H9 (cell line): ENCODE data around the gene CEP164. TPM values are rescaled to one million over a fixed set of nuclear protein-coding genes. Genes with fewer than 3 reads are reported as not detected.

Experiments
- DNase-seq: peaks from one replicate; pipeline ENCODE4 v3.0.0-alpha.2; 2017
- H2AFZ ChIP-seq: one replicate; pipeline ENCODE4 v1.6.1; 2013; ENCODE audit warnings: mild to moderate bottlenecking, low read length, control low read depth, moderate library complexity
- H2AK5ac ChIP-seq: 2 replicates; pipeline ENCODE4 v1.6.1; 2013; ENCODE audit warnings: low read length, control low read depth, mixed read lengths; ENCODE audit not compliant: insufficient read length
- H2BK120ac ChIP-seq: one replicate; pipeline ENCODE4 v1.6.1; 2013; ENCODE audit warnings: low read depth, mild to moderate bottlenecking, low read length, control low read depth, inconsistent platforms; ENCODE audit not compliant: poor library complexity, severe bottlenecking
- H2BK12ac ChIP-seq: 2 replicates; pipeline ENCODE4 v1.6.1; 2013; ENCODE audit warnings: low read length, control low read depth, mixed read lengths, low read depth; ENCODE audit not compliant: insufficient read length
- H2BK15ac ChIP-seq: 2 replicates; pipeline ENCODE4 v1.6.1; 2013; ENCODE audit warnings: low read depth, low read length, control low read depth
- H2BK20ac ChIP-seq: one replicate; pipeline ENCODE4 v1.6.1; 2013; ENCODE audit warnings: low read depth, mild to moderate bottlenecking, low read length, control low read depth, inconsistent platforms; ENCODE audit not compliant: poor library complexity, severe bottlenecking
- H2BK5ac ChIP-seq: 2 replicates; pipeline ENCODE4 v1.6.1; 2013; ENCODE audit warnings: low read length, control low read depth, mixed read lengths; ENCODE audit not compliant: insufficient read length
- H3K14ac ChIP-seq: 2 replicates; pipeline ENCODE4 v1.6.1; 2013; ENCODE audit warnings: low read length, control low read depth; ENCODE audit not compliant: insufficient read depth
- H3K18ac ChIP-seq: 2 replicates; pipeline ENCODE4 v1.6.1; 2013; ENCODE audit warnings: low read depth, mild to moderate bottlenecking, mixed read lengths, low read length, control low read depth; ENCODE audit not compliant: insufficient read length
- H3K23ac ChIP-seq: 2 replicates; pipeline ENCODE4 v1.6.1; 2013; ENCODE audit warnings: low read length, control low read depth, mixed read lengths, low read depth; ENCODE audit not compliant: insufficient read length
- H3K23me2 ChIP-seq: 2 replicates; pipeline ENCODE4 v1.6.1; 2013; ENCODE audit warnings: low read depth, mild to moderate bottlenecking, mixed read lengths, low read length, control low read depth; ENCODE audit not compliant: insufficient read length, poor library complexity, severe bottlenecking
- H3K27ac ChIP-seq: 2 replicates; pipeline ENCODE4 v1.5.1; 2013; ENCODE audit warnings: low read length, control low read depth, mixed read lengths, low read depth; ENCODE audit not compliant: insufficient read length
- H3K27me3 ChIP-seq: 2 replicates; pipeline ENCODE4 v1.6.1; 2013; ENCODE audit warnings: low read length, control low read depth, inconsistent platforms; ENCODE audit not compliant: insufficient read depth
- H3K4ac ChIP-seq: 2 replicates; pipeline ENCODE4 v1.6.1; 2013; ENCODE audit warnings: low read depth, mild to moderate bottlenecking, control low read depth, inconsistent platforms, low read length, moderate library complexity
- H3K4me1 ChIP-seq: 2 replicates; pipeline ENCODE4 v1.6.1; 2013; ENCODE audit warnings: low read length, control low read depth, inconsistent platforms; ENCODE audit not compliant: insufficient read depth
- H3K4me2 ChIP-seq: 2 replicates; pipeline ENCODE4 v1.6.1; 2013; ENCODE audit warnings: low read length, control low read depth, mixed read lengths; ENCODE audit not compliant: insufficient read length, insufficient read depth
- H3K56ac ChIP-seq: 2 replicates; pipeline ENCODE4 v1.6.1; 2013; ENCODE audit warnings: low read depth, mild to moderate bottlenecking, mixed read lengths, low read length, control low read depth; ENCODE audit not compliant: insufficient read length
- H3K79me1 ChIP-seq: 2 replicates; pipeline ENCODE4 v1.6.1; 2013; ENCODE audit warnings: low read depth, mild to moderate bottlenecking, moderate library complexity, low read length, control low read depth, inconsistent platforms; ENCODE audit not compliant: insufficient read depth, poor library complexity, severe bottlenecking
- H3K79me2 ChIP-seq: 2 replicates; pipeline ENCODE4 v1.6.1; 2013; ENCODE audit warnings: low read length, control low read depth, inconsistent platforms; ENCODE audit not compliant: insufficient read depth
- H3K9ac ChIP-seq: 2 replicates; pipeline ENCODE4 v1.6.1; 2013; ENCODE audit warnings: low read length, control low read depth, mixed read lengths; ENCODE audit not compliant: insufficient read length; ENCODE audit errors: extremely low read depth
- H3K9me3 ChIP-seq: one replicate; pipeline ENCODE4 v1.6.1; 2013; ENCODE audit warnings: low read depth, low read length, inconsistent platforms; ENCODE audit not compliant: control insufficient read depth
- H3T11ph ChIP-seq: one replicate; pipeline ENCODE4 v1.6.1; 2013; ENCODE audit warnings: mild to moderate bottlenecking, low read length, control low read depth, inconsistent platforms
- H4K20me1 ChIP-seq: one replicate; pipeline ENCODE4 v1.6.1; 2013; ENCODE audit not compliant: control insufficient read depth, insufficient read length, insufficient read depth
- H4K5ac ChIP-seq: 2 replicates; pipeline ENCODE4 v1.6.1; 2013; ENCODE audit warnings: low read depth, mild to moderate bottlenecking, mixed read lengths, low read length, control low read depth; ENCODE audit not compliant: insufficient read length
- H4K8ac ChIP-seq: replicated peaks from 2 replicates; pipeline ENCODE4 v1.6.1; 2013; ENCODE audit warnings: low read length, control low read depth, mixed read lengths, low read depth; ENCODE audit not compliant: insufficient read length
- H4K91ac ChIP-seq: 2 replicates; pipeline ENCODE4 v1.6.1; 2013; ENCODE audit warnings: low read depth, mild to moderate bottlenecking, moderate library complexity, mixed read lengths, low read length, control low read depth; ENCODE audit not compliant: insufficient read length
- H3K27ac Mint-ChIP-seq, 3 experiments: 2 replicates in 2 of 3; 3 replicates in 1 of 3; pipeline ENCODE4 v1.8.0; 2020 to 2021; ENCODE audit warnings: mixed read lengths in 3 of 3, mild to moderate bottlenecking in 1 of 3, moderate library complexity in 1 of 3
- H3K27me3 Mint-ChIP-seq: 2 replicates; pipeline ENCODE4 v1.8.0; 2021; ENCODE audit warnings: low read depth, mild to moderate bottlenecking, moderate library complexity, mixed read lengths
- H3K36me3 Mint-ChIP-seq, 3 experiments: 2 replicates in 2 of 3; 3 replicates in 1 of 3; pipeline ENCODE4 v1.8.0; 2020 to 2021; ENCODE audit warnings: low read depth in 3 of 3, mixed read lengths in 3 of 3; ENCODE audit not compliant: insufficient read depth in 1 of 3
- H3K4me1 Mint-ChIP-seq, 2 experiments: 2 replicates each; pipeline ENCODE4 v1.8.0; 2020; ENCODE audit warnings: mixed read lengths in 2 of 2
- H3K4me3 Mint-ChIP-seq, 2 experiments: 2 replicates in 1 of 2; 3 replicates in 1 of 2; pipeline ENCODE4 v1.8.0; 2020 to 2021; ENCODE audit warnings: mild to moderate bottlenecking in 2 of 2, mixed read lengths in 2 of 2, moderate library complexity in 1 of 2
- H3K9me3 Mint-ChIP-seq, 2 experiments: 2 replicates in 1 of 2; 3 replicates in 1 of 2; pipeline ENCODE4 v1.8.0; 2020; ENCODE audit warnings: mild to moderate bottlenecking in 2 of 2, mixed read lengths in 2 of 2, moderate library complexity in 1 of 2
- CTCF ChIP-seq: fragments of 200-600 bp; sonication (generic); conservative IDR thresholded peaks from 3 replicates; pipeline ENCODE4 v1.8.0; 2021; ENCODE audit warnings: antibody characterized with exemption, mild to moderate bottlenecking
- WGBS: extraction: QIAGEN DNeasy Blood & Tissue Kit; methylation state at CpG from one replicate; pipeline ENCODE4 v1.1.7; 2013; ENCODE audit warnings: missing lambda C conversion rate, low lambda C conversion rate, mixed read lengths; ENCODE audit not compliant: insufficient read length; ENCODE audit errors: extremely low coverage; 5-methylcytosine and 5-hydroxymethylcytosine counted together
- total RNA-seq: library from RNA; stranded (reverse); gene quantifications from 2 replicates; pipeline ENCODE4 v1.2.1, GENCODE V29; 2021

Gene CEP164
- total RNA-seq, 1 experiment from 2014 or later: 24.9 TPM

GRCh38 chr11:117453886-117454563, 126.4 kb downstream of the CEP164 start:
- Histone ChIP-seq H3K27me3 (no peaks in the 10 kb centered on the region), H4K91ac (no peak overlapping the region), H2BK20ac (no peak overlapping the region), H3K23ac (no peak overlapping the region), H3K9me3 (peaks cover 4% of the 10 kb centered on the region), H2AFZ (no peak overlapping the region), H3K23me2 (no peaks in the 10 kb centered on the region), H3K27ac (no peak overlapping the region), H3K4ac (no peak overlapping the region), H3K14ac (no peak overlapping the region), H3K18ac (no peak overlapping the region), H4K20me1 (no peaks in the 10 kb centered on the region), H2BK120ac (no peak overlapping the region), H3K4me2 (no peak overlapping the region), H2AK5ac (no peak overlapping the region), H2BK15ac (no peak overlapping the region), H3T11ph (no peak overlapping the region), H3K79me1 (no peaks in the 10 kb centered on the region), H3K56ac (no peak overlapping the region), H4K8ac (no peak overlapping the region), H4K5ac (no peak overlapping the region), H3K4me1 (no peaks in the 10 kb centered on the region), H3K9ac (no peak overlapping the region), H2BK12ac (no peak overlapping the region), H2BK5ac (no peak overlapping the region), H3K79me2 (no peaks in the 10 kb centered on the region)
- WGBS: no CpG with 5 or more reads among the region's 6 CpGs
- peaks cover 14% of the 10 kb centered on the region in 2 experiments for H3K9me3 Mint-ChIP-seq
- H3K36me3 Mint-ChIP-seq: peaks cover 3 to 14% (median 5%) of the 10 kb centered on the region in 3 experiments; a peak in 4 of 7 replicates
- TF ChIP-seq CTCF: no peak
- H3K4me1 Mint-ChIP-seq: peaks cover 0 to 10% of the 10 kb centered on the region in 2 experiments; a peak in 2 of 4 replicates
- H3K27ac Mint-ChIP-seq: no peak overlapping the region
- no peak overlapping the region for H3K4me3 Mint-ChIP-seq
- H3K27me3 Mint-ChIP-seq: peaks cover 11% of the 10 kb centered on the region
- no peak for DNase-seq
